DMS114 treated with DMSO at 0.1 percent for 48 hours (cell line): ENCODE measurements around the gene SOCS4.
"Not testable (repeated sequence)": the region's sequence is repeated elsewhere in the genome, so short reads cannot be mapped to it uniquely, and the experiment has no call there.

Experiments
- DNase-seq: peaks from one replicate; lab custom pipeline; 2025; ENCODE audit not compliant: unreplicated experiment; lab: John Stamatoyannopoulos, UW

Gene SOCS4

DNA sequence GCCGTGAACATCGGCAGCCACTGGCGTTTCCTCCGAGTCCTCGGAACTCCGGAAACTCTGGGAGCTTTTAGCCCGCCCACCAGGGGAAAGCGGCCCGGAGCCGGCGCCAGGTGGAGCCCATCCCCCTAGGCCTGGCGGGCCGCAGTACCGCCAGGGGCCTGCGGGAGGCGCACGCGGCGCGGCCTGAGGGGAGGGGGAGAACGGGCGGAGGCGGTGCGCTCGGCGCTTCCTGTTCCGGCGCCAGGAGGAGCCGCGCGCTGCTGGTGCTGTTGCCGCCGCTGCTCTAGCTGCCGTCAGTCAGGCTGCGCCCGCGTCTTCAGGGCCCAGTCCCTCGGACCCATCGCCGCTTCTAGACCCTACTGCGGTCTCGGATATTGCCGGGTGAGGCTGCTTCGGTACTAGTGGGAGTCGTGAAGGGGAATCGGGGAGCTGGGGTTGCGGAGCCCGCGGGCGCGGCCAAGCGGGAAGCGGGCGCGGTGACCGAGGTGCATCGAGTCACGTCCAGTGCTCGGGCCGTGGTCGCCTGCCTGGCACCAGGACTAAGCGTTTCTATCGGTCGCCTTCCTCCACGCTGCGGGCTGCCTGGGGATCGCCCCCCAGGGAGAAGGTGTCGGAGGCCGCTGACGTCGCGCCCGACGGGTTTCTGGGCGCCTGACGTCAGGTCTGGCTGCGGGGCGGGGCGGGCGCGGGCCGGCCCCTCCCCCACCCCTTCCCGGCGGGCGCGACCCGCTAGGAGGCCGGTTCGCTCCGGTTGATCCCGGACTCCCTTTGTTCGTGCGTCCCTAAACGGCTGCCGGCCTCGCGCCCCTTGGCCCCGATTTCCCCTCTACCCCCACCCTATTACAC lies 24.6 kb downstream of the SOCS4 start, which contains the start of gene MAPK1IP1L:
MAPK1IP1L (plus strand) TSS at position 225 of the 846 bp plus-strand sequence. CDS start 10,037 bp downstream, outside the sequence.
- DNase-seq, result peak; percentile 77

DNA sequence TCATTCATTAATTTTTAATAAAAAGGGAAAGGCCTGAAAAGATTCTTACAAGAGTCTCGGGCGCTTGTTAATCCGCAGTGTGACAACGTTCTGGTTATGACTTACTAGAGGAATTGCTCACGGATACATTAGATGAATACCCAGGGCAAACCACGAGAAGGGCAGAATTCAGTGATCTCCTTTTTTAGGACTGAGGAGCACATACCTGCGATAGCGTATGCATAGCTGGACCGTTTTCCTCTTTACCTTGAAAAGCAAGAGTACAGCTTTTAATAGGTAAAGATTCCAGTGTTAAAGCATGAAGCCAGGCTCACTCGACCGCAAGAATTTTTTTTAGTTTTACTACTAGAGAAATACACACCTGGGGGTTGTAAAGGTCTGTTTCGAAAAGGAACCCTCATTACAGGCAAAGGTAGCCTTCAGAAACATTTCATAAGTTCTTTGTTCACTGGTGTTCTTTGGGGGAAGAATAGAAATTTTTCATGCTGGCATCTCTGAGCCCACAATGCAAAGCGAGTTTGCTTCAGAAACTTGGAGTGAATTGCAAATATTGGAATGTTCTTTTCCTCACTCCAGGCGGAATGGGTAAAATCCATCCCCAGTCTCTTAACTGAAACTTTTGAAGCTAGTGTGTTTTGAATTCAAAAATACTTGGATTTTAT lies 25.4 kb downstream of the SOCS4 start:
- DNase-seq, result no peak

DNA sequence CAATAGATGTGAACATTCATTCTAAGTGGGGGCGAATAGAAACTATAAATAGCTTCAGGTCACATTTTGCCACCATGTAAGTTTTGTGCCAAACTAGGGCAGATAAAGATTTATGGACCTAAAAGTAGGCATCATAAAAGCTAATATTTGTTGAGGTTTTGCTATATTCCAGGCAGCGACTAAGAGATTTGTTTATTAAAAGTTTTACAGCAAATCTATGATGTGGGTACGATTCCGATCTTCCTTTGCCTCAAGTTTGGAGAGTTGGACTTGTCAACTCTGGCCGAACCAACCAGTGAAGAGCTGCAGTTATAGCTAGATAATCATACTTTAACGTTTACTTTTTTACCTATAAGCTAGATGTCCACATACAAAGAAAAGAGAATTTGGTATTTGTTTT lies 26.0 kb downstream of the SOCS4 start:
- DNase-seq, result no peak

DNA sequence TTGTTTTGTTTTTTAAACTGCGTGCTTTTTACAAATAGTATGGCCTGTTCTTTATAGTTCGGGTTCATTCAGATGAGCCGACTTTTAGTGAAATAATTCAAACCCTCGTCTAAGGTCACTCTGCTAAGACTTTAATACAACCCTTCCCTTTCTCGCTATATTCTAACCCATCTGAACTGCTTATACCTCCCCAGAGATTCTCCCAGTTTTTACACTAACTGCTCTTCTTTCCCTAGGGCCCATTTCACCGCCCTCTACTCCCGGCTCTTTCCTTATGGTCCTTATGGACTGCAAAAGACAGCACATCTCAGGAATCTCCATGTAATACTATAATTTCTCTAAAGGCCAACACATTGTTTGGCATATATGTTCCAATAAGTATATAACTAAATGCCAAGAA lies 26.5 kb downstream of the SOCS4 start:
- no peak for DNase-seq

DNA sequence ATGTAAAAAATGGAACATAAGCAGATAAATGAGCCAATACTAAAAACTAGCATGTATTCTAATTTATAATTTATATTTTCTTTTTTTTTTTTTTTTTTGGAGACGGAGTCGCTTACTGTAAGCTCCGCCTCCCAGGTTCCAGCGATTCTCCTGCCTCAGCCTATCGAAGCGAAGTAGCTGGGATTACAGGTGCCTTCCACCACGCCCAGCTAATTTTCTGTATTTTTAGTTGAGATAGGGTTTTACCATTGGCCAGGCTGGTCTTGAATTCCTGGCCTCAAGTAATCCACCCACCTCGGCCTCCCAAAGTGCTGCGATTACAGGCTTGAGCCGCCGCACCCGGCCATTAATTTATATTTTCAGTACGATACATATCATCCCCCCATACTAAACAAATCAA lies 27.1 kb downstream of the SOCS4 start:
- DNase-seq, result no peak

DNA sequence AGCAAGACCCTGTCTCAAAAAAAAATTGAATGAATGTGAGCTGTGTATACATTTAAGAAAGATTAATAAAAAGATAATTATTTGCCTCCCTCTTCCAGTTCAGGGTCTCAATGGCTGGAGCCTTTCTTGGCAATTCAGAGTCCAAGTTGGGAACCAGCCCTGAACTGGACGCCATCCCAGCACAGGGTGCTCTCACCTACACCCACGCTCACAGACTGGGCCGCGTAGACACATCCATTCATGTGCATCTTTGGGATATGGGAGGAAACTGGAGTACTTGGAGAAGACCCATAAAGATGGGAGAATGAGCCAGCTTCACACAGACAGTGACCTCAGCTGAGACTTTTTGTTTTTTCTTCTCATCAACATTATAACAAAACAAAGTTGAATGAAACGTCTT lies 30.9 kb downstream of the SOCS4 start:
- no peak for DNase-seq

DNA sequence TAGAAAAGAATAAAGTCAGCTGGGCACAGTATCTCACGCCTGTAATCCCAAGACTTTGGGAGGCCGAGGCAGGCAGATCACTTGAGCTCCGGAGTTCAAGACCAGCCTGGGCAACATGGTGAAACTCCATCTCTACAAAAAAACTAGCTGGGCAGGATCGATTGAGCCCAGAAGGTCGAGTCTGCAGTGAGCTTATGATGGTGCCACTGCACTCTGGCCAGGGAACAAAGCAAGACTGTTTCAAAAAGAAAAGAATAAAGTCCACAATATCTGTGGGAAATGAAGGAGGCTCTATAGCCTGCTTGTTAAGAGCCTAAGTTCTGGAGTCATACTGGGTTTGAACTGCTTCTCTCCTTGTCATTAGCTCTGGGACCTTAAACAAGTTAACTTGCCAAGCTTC lies 32.3 kb downstream of the SOCS4 start:
- no peak for DNase-seq

DNA sequence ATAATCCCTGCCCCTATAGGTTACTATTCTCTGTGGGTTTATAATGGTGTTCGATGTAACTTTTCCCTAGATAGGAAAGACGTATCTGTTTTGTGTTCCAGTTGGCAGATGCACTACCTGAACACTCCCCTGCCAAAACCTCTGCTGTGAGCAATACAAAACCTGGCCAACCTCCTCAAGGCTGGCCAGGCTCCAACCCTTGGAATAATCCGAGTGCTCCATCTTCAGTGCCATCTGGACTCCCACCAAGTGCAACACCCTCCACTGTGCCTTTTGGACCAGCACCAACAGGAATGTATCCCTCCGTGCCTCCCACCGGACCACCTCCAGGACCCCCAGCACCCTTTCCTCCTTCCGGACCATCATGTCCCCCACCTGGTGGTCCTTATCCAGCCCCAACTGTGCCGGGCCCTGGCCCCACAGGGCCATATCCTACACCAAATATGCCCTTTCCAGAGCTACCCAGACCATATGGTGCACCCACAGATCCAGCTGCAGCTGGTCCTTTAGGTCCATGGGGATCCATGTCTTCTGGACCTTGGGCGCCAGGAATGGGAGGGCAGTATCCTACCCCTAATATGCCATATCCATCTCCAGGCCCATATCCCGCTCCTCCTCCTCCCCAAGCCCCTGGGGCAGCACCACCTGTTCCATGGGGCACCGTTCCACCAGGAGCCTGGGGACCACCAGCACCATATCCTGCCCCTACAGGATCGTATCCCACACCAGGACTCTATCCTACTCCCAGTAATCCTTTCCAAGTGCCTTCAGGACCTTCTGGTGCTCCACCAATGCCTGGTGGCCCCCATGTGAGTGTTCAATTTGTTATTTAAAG lies 35.7 kb downstream of the SOCS4 start:
- DNase-seq, result no peak

DNA sequence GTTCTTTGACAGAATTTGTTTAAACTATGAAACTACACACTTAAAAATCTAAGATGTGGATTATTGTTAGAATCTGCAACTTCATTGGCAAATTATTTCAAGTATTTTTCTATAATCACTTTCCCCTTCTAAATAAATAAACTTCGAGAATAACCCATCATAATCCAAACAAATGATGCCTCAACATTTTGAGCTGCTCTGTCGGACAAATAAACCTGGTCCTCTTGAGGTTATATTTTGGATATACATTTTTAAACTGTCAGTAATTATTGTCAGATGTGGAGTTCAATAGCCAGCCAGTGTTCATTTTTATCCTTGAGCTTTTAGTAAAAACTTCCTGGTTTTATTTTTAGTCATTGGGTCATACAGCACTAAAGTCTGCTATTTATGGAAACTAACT lies 37.9 kb downstream of the SOCS4 start:
- not testable (repeated sequence) for DNase-seq

DNA sequence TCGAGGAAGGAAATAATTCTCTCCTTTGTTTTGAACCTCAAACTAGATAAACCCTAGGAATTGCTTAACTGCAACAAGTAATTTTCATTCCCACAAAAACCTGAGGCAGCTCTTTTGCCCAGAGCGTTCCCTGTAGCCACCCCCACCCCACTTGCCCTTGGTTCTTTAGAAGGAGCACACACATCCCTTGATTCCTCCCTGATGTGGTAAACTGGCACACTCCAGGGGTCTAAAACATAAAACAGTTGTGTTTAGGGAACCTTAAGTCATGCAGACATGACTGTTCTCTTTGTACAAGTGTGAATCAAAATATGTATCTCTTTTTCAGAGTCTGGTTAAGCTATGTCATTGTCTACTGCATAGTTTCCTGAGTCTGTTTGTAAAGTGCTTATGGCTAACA lies 38.4 kb downstream of the SOCS4 start:
- DNase-seq, result no peak

DNA sequence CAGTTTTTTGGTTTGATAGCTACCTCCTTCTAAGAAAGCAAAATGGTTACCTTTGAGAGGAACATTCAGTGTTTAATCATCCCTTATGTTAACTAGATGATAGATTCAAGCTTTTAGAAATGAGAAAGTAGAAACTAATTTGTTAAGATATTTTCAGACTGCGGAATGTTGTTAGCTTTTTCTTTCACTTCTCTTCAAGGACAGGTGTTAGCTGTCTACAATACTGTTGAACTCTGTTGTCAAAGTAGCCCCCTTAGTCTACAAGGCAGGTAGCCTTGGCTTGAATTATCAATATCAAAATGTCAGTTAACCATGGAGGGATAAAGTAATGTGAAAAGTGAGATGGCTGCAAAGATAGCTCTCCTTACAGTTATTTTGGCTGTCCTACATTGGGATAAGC lies 39.2 kb downstream of the SOCS4 start:
- DNase-seq, result no peak

DNA sequence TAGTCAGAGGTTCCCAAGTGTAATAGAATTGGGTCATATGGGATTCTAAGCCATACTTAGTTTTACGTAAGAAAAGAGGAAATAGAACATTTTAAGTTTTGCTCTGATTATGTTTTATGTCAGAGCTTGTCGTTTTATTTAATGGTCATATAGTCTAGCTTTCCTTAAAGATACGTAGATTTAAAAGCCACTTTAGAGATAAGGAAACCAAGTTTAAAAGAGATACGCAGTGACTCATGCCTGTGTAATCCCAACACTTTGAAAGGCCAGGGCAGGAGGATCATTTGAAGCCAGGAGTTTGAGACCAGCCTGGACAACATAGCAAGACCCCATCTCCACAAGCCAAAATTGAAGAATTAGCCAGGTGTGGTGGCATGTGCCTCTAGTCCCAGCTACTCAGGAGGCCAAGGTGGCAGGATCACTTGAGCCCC lies 44.0 kb downstream of the SOCS4 start:
- DNase-seq, result no peak

DNA sequence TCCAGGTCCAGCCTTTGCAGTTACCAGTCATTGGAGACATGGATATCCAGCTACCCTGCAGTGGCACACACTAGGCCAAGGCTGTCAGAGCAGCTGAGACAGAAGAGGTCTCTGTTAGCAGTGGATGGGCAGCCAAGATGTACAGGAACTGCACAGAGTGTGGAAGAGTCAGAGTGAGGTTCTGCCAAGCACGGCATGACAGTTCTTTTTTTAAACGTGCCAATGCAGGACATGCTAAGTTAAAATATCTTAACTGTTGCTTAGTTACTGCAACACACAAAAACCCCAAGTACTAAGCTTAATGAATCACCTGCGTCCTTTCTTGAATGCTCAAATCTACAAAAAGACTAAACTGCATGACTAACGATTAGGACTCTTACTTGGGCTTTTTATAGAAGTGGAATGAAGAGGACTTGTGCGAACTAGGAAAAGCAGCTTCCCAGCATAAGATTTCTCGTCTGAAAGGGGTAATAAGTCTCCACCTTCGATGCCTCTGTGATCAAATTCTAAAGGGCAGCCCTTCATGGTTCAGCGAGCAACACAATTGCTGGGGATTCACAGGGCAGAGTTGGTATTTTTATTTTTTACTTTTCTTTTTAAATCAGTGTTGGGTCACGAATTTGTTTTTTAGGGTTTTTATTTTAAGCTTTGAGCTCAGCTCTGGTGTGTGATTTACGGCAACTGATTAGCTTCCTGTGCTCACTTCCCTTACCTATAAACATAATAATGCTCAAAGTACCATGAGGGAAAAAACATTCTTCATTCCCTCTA lies 45.0 kb downstream of the SOCS4 start:
- no peak for DNase-seq

DNA sequence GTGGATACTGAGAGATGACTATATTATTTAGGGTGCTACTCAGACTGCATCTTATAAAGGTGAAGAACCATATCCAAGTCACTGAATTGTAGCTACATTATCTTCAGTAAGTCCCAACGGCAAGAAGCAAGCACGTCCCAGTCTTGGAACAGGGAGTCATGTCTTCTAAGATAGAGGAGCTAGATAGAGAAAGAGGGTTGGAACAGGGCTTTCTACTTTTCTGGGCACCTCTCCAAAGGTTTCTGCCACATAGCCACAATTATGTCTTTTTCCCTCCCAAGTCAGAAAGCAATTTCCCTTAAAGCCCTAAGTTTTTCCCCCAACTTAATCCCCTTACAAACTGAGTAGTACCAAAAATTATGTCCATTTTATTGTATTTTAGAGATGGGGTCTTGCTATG lies 46.8 kb downstream of the SOCS4 start:
- no peak for DNase-seq

DNA sequence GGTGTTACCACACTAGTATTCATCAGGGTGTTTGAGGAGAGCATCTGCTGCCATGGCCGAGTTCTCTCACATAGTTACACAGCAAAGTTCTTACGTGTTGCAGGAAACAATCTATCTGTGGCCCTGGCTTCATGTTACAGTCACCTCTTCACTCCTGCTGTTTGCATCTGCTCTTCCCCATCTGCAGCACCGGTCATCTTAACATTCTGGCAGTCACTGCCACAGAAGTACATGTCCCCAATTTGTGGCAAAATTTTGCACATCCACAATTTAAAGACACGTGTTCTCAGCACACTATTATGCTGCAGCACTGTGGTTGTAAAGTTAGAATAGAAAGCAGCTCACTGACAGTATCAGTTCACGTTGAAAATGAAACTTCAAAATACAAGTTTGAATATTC lies 47.6 kb downstream of the SOCS4 start:
- no peak for DNase-seq

DNA sequence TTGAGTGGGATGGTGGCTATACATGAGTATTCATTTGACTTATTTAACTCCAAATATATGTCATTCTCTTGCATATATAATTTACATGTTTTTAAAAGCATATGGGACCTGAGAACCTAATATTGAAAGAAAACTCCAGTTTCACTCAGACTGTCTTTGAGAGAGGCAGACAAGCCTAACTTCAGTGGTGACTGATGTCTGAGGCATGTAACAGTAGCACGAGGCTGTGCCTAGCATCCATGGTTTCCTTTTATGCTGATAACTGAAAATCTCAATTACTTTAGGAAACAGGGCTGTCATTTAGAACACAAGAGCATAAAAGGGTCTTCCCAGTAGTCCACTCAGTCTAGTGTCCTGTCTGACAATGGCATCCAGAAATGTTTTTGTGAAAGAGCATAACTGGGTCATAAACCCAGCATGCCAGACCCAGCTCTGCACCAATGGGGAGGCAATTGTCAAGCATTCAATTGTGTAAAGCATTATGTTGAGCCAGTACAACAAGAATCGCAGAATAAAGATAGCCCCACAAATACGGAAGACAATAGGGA lies 48.7 kb downstream of the SOCS4 start:
- DNase-seq, result no peak

DNA sequence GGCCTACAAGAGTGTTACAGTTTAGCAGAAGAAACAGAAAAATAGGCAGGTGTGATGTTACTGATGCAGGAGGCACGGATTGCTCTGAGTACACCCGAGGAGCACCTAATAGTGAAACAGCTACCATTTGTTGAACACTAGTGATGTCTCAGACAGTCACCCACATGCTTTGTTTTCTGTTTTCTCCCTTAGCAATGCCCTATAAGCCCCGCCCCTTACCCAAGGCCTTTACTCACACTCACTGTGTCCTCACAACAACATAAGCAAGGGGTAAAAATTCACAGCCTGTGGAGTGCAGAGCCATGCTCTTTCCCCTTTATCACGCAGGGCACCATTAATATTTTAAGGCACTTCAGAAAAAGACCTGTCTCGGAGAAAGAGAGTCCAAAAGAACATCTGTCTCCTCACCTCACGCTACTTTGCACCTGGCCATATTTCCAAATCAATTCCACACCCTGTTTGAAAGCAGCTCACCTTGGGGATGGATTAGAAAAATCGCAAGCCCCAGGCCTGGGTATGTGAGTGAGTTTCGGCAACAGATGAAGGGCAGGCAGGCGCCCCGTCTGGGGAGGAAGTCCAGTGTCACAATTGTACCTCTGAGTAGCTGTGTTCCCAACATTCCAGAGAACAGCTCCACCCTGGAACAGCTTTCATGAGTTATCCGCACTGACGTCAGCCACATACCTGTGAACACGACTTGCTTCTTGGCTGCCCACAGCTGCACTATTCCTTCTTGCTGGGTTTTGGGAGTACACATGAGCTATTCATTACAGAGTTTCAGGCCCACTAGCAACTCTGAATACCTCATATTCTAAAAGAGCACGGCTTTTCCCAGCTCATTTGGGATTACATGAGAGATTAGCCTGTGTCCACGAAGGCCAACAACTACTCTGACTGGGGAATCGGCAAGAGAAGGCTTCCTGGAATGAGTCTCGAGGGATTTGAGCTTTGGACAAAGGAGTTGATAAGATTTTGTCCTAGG lies 50.4 kb downstream of the SOCS4 start:
- DNase-seq, result no peak

DNA sequence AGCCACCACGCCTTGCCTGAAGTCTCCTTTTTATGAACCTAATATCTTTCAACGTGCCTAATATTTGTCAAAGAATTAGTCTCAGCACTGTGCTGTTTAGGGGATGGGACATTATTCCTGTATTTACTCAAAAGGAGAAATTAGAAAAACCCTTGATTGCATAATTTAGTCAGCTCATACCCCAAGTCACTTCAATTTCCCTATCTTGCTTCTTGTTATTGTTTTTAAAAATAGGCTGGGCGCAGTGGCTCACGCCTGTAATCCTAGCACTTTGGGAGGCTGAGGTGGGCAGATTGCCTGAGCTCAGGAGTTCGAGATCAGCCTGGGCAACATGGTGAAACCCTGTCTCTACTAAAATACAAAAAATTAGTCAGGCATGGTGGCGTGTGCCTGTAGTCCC lies 52.9 kb downstream of the SOCS4 start:
- DNase-seq, result not testable (repeated sequence)

DNA sequence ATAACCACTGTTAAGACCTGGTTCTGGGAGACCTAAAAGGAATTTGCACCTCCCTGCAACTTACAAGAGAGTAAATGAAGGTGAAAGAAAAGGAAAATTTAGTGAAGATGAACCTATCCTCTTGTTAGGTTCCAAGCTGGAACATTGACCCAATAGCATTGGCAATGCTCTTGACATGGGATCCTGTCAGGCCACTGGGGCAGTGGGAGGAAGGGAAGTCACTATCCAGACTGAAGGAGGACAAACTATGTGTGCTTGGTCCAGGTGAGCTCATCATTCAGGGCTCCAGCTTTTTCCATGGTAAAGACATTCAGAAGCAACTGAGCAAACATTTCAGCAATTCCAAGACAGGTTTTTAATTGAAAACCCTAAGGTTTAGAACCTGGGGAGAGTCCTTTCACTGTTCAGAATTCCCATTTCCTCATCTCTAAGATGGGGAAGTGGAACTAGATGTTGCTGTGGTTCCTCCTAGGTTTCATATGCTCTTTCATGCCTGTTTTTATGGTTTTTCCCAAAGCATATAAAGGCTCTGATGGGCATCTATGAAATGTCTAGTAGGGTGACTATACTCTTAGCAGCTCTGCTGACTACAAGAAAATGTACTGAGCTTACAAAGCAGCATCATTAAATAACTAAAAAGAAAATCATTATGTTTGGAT lies 57.5 kb downstream of the SOCS4 start:
- no peak for DNase-seq
